H1 (cell line): Measurements from ENCODE around the gene GRID1. TPM values are rescaled to one million over a fixed set of nuclear protein-coding genes. Genes with fewer than 3 reads are reported as not detected.

Source experiments
- ATF3 ChIP-seq: IDR thresholded peaks from 2 replicates; pipeline ENCODE4 v1.6.1; 2011; ENCODE audit warnings: low read depth, mild to moderate bottlenecking, low read length; ENCODE audit not compliant: insufficient read depth
- CHD7 ChIP-seq: fragments of 300-600 bp; sonication (generic); IDR thresholded peaks from 2 replicates; pipeline ENCODE4 v1.7.1; 2012; ENCODE audit warnings: low read length, moderate library complexity, mild to moderate bottlenecking, inconsistent platforms; ENCODE audit not compliant: insufficient replicate concordance
- CTBP2 ChIP-seq: IDR thresholded peaks from 2 replicates; pipeline ENCODE4 v1.7.0; 2011; ENCODE audit warnings: borderline replicate concordance, mild to moderate bottlenecking, moderate library complexity, mixed read lengths, low read length; ENCODE audit not compliant: insufficient read depth, insufficient read length
- JUND ChIP-seq: IDR thresholded peaks from 2 replicates; pipeline ENCODE4 v1.6.1; 2011; ENCODE audit warnings: mild to moderate bottlenecking, improper control_type of control experiment, low read length
- MAFK ChIP-seq: IDR thresholded peaks from 2 replicates; pipeline ENCODE4 v1.6.1; 2012; ENCODE audit warnings: low read depth, mild to moderate bottlenecking, improper control_type of control experiment, low read length
- POU5F1 ChIP-seq: IDR thresholded peaks from 2 replicates; pipeline ENCODE4 v1.6.1; 2011; ENCODE audit warnings: low read depth, mild to moderate bottlenecking, low read length, moderate library complexity
- RBBP5 ChIP-seq: IDR thresholded peaks from 2 replicates; pipeline ENCODE4 v1.7.1; 2012; ENCODE audit warnings: low read depth, mild to moderate bottlenecking, inconsistent platforms, low read length, moderate library complexity, borderline replicate concordance
- SAP30 ChIP-seq: fragments of 300-600 bp; sonication (generic); IDR thresholded peaks from 2 replicates; pipeline ENCODE4 v1.7.1; 2012; ENCODE audit warnings: low read length, moderate library complexity, mild to moderate bottlenecking, inconsistent platforms; ENCODE audit not compliant: insufficient read depth, insufficient replicate concordance
- SIX5 ChIP-seq: IDR thresholded peaks from 2 replicates; pipeline ENCODE4 v1.6.1; 2011; ENCODE audit warnings: mild to moderate bottlenecking, low read depth, low read length
- TAF7 ChIP-seq: optimal IDR thresholded peaks from 2 replicates; pipeline ENCODE3; 2011; ENCODE audit warnings: low read depth, mild to moderate bottlenecking, inconsistent platforms, low read length, moderate library complexity, borderline replicate concordance
- ZNF274 ChIP-seq: IDR thresholded peaks from 2 replicates; pipeline ENCODE4 v1.7.0; 2012; ENCODE audit warnings: low read length, borderline replicate concordance; ENCODE audit errors: extremely low read depth
- polyA plus RNA-seq, 7 experiments: library from polyadenylated mRNA; depleted of rRNA in 3 of 7; stranded (reverse) in 5 of 7; unstranded in 2 of 7; fragments of >200 nt in 5 of 7; fragments of 200-250 nt in 2 of 7; gene quantifications; 1 replicate in 5 of 7; 2 replicates in 1 of 7; 4 replicates in 1 of 7; pipeline versions ENCODE4 v1.2.1 to v1.2.3, GENCODE V29; 2011 to 2013; ENCODE audit warnings: missing spikeins in 2 of 7, mixed read lengths in 2 of 7
- total RNA-seq: library from RNA; stranded (reverse); fragmentation: NEBNext Ultra II Directional; extraction: Animal tissue kit (Norgen Biotek cat#: 25700); gene quantifications from 2 replicates; pipeline ENCODE4 v1.2.1, GENCODE V29; 2021

GRID1 gene
- total and polyA plus RNA-seq, 2 of the 8 experiments (the other 6 are each of a cell fraction or from before 2014, with no cell fraction given), result 0.22 to 0.30 TPM

GRCh38 chr10:86206240-86206579 is 160.4 kb downstream of the GRID1 start (continued):
- TF ChIP-seq CHD7 (no peak), SIX5 (no peak), RBBP5 (no peak), TAF7 (no peak), CTBP2 (no peak), MAFK (no peak), ZNF274 (no peak), JUND (no peak), POU5F1 (no peak), ATF3 (no peak), SAP30 (no peak)
